GDM1 (cell line): Measurements from ENCODE around the gene BIRC2.
"Not testable (repeated sequence)": the region's sequence is repeated elsewhere in the genome, so short reads cannot be mapped to it uniquely, and the experiment has no call there.

ENCODE experiments used
- DNase-seq: peaks from one replicate; lab custom pipeline; 2025; lab: John Stamatoyannopoulos, UW

BIRC2 gene

GRCh38 chr11:102323542-102324251, 23.3 kb upstream of the BIRC2 start:
- no peak for DNase-seq

GRCh38 chr11:102325088-102325487, 21.9 kb upstream of the BIRC2 start:
- no peak for DNase-seq

- no peak for DNase-seq
Observed at GRCh38 chr11:102328748-102329147, 18.3 kb upstream of the BIRC2 start.

DNA sequence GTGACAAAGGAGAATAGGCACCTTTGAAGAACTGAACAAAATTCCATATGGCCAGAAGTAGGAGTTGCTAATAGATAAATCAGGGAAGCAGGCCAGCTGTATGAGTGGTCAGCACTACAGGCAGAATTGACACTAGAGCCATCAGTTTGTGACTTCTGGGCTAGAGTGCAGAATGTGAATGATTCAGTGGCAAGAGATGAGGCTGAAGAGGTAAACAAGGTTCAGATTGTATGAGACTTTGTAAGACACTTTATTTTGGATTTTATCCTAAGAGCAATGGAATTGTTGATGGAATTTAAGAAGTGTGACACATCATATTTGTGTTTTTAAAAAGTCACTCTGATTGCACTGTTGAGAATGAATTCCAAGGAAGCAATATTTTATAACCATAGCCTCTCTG, 16.8 kb upstream of the BIRC2 start:
- no peak for DNase-seq

DNA sequence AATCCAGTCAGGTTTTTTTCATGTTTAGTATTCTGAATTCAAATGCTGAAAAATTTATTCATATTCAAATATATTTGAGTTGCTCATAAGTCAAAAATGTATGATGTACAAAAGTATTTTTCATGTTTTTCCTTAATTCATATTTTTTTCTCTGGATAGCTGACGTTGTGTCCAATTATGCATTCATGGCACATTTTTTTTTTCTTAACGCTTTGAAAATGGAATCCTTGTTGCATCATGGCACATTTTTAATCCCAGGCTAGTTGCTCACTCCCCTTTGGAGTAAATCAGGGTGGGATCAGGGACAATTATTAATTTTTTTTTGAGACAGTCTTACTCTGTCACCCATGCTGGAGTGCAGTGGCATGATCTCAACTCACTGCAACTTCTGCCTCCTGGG, 15.7 kb upstream of the BIRC2 start:
- no peak for DNase-seq

GRCh38 chr11:102332611-102332994, 14.4 kb upstream of the BIRC2 start:
- DNase-seq, result no peak

DNA sequence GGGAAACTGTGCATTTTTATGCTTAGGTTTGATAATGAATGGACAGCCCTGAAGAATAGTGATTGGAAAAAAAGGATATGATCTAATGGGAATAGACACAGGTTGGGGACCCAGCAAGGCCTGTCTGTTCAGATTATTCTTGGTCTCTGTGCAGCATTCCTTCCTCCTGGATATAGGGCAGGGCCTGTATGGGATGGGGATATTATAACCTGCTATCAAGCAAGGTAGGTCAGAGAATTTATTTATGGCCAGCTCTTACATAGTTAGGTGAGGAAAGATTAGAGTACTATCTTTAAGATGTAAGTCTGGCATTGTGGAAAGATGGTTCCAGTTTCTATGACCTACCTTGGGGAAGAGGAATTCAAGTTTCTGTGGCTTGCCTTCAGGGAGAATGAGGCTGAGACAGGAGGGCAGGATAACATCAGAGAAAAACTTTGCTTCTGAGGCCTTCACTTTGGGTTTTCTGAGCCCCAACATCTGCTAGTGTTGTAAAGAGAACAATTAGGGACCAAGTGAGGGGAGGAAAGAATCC, 8.5 kb upstream of the BIRC2 start:
- no peak for DNase-seq

- DNase-seq, result not testable (repeated sequence)
Observed at GRCh38 chr11:102341311-102341710, 5.7 kb upstream of the BIRC2 start.

DNA sequence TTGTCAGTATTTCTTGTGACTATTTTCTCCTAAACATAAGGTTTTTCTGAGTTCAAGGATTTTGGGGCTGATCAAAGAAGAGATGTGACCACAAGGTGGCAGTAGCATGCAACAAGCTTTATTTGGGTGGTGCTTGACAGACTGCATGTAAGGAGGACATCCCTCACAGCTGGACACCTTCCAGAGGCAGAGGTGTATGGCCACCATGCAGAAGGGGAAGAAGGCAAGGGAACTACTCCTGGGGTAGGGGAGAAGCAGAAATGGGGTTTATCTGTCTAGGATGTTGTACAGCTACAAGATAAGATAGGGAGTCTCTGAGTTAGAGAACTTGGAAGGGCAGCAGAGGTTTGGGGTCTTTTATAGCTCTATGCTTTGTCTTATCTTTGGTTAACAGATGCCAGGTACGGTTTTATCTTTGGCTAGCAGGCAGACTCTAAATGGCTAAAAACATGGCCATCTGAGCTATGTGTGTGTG, 5.1 kb upstream of the BIRC2 start:
- peak; percentile 65 for DNase-seq

DNA sequence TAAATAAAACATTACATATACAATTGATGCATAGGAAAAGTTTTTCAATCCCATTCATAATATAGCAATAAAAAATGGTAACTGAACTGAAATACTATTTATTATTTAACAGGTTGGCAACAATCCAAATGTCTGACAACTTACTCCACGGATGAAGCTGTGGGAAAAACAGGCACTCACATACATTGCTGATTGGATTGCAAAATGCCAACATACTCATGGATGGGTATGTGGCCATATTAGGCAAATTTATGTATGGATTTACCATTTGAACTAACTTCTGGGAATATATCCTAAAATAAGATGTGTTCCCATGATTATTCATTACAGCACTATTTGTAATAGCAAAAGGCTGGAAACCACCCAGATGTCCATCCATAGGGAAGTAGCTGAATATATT, 3.2 kb upstream of the BIRC2 start:
- DNase-seq, result no peak

DNA sequence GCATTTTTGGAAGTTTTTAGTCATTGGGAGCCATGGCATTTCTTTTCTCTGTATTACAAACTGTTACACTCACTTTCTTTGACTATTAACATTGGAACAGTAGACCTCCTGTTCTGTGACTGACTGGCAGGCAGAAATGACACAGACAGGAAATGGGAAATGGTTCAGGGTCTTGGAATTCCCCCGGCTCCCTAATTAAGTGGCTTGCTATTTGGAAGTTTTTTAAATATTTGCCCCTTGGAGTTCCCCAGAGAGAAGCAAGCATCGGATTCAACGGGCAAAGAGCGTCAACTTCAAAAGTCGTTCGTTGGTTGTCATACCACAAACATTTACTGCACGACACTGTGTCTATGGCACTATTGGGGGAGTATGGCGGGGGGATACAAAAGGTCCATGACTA, 1.1 kb upstream of the BIRC2 start:
- no peak for DNase-seq

- DNase-seq, result no peak
Observed at GRCh38 chr11:102346456-102346747, 612 bp upstream of the BIRC2 start.

DNA sequence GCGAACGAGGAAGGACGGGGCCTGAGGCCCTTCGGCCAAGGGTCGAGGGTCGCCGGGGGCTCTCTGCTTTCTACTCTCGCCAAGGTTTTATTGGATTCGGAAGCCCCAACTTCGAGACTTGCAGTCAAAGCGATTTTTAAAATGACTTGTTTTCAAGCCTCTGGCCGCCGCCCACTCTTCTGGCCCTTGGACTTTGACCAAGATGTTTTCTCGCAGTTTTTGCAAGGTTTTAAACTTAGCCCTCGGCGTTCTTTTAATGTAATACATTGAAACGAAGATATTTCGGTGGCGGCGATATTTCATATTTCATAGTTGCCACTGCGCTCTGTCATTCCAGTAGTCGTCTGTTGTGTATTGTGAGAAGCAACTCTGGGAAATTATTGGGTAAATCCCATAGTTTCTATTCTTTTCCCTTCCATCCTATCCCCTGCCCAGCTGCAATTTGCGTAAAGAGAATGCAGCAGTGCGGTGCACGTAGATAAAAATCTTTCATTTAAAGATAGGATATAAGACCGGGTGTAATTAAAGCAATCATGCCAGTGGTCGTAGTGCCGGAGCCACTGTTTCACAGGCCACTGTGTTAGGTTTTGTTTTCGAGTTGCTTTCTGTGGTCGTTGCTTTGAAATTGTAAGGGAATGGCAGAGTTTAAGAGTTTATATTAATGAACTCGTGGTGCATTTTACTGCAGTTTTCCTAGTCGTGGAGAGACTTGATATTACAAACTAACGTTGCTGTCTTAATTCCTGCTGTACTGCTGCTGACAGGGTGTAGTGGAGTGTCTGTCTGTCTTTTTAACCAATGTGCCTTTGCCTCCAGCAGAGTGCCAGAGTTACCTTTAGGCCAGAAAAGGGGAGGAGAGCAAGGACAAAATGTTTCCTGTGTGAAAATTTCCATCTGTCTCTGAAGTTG, 702 bp downstream of the BIRC2 start:
- peak; percentile 13 for DNase-seq

DNA sequence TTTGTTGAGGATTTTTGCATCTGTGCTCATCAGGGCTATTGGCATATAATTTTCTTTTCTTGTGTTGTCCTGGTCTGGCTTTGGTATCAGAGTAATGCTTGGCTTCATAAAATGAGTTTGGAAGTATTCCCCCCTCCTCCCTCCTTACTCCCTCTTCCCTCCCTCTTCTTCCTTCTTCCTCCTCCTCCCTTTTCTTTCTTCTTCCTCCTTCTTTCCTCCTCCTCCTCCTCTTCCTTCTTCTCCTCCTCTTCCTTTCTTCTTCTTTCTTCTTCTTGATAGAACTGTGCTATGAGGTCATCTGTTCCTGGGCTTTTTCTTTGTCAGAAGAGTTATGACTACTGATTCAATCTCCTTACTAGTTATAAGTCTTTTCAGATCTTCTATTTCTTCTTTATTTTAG, 10.1 kb downstream of the BIRC2 start:
- DNase-seq, result no peak

DNA sequence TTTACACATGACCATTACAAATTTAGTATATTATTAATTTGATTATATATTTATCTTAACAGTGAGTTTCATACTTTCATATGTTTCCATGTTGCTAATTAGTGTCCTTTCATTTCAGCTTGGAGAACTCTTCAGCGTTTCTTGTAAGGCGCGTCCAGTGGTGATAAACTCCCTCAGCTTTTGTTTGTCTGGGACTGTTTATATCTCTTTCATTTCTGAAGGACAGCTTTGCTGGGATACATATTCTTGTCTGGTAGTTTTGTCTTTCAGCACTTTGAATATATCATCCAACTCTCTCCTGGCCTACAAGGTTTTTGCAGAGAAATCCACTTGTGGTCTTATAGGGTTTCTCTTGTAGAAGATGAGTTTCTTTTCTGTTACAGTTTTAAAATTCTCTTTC, 12.4 kb downstream of the BIRC2 start:
- DNase-seq, result no peak

- DNase-seq, result no peak
Observed at GRCh38 chr11:102360681-102361080, 13.7 kb downstream of the BIRC2 start.

DNA sequence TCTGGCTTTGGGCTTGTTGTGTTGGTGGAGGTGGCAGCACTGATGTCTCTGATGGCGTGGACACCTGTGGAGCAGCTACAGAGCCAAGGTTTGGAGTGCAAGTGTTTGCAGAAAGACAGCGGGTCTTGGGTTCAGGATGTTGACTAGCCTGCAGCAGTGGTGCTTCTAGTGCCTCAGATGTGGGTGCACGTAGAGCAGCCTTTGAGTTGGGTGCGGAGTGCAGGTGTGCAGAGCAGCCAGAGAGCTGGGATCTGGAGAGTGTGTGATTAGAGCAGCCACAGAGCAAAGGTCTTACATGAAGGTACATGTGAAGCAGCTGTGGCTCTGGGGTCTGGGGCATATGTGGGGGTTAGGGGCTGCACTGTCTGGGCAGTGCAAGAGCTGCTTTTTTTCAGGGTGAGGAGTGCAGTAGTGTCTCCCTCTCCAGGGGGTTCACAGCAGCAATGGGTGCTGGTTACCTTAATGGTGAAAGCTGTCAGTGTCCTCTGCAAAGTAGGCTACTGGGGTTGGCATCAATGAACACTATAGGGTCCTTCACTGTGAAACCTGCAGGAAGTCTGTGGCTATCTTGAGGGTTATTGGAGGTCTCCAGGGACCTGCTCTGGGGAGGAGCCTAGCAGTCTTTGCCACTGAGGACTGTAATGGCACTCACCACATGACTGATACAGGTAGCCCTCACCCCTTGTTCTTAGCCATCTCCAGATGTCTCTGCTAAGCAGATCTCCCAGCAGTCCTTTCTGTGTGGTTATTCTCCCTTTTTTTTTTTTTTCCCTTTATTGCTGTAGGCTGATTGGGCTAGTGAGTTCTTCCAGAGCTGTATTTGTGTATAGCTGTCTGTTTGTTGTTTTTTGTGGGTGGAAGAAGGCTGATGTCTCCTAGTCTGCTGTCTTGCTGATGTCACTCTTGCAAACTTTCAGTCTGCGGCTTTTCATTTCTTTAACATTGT, 14.3 kb downstream of the BIRC2 start:
- DNase-seq, result no peak

DNA sequence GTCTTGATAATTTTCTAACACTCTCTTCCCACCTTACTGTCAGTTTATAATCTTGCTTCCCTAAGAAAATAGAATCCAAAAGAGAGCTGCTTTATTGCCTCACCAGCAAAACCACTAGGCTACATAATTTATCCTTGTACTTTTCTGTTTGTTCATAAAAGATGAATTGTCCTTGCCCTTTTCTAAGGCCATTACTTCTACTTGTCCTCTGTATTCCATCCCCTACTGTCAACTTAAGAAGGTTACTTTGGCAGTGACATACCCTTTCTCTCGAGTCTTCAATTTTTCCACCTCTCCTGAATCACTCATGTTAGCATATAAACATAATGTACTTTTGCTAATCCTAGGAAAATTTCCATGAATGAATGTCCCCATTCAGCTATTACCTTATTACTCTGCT, 18.0 kb downstream of the BIRC2 start:
- no peak for DNase-seq

- no peak for DNase-seq
Observed at GRCh38 chr11:102367364-102367763, 20.4 kb downstream of the BIRC2 start.

GRCh38 chr11:102368472-102368871, 21.5 kb downstream of the BIRC2 start:
- DNase-seq, result no peak

GRCh38 chr11:102374633-102375424, 27.8 kb downstream of the BIRC2 start:
- DNase-seq, result not testable (repeated sequence)
